GF-D8 (cell line): Measurements from ENCODE around the gene FMN2.
"Not testable (repeated sequence)": the region's sequence is repeated elsewhere in the genome, so short reads cannot be mapped to it uniquely, and the experiment has no call there.

Source experiments
- DNase-seq: peaks from one replicate; lab custom pipeline; 2025; lab: John Stamatoyannopoulos, UW

Gene FMN2

DNA sequence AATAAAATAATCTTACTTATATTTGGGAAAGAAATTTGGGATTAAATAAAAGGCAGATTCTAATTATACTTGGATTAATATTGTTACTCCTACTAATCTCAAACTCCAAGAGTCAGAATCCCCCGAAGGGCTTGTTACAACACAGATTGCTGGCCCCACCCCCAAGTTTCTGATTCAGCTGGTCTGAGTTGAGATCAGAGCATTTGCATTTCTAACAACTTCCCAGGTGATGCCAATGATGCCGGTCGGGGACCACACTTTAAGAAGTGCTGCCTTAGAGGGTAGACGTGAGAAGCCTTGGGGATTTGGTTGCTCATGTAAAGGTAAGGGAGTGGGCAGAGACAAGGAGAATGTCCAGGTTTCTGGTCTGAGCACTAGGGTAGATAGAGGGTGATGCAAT lies 47.2 kb downstream of the FMN2 start:
- DNase-seq, result no peak

DNA sequence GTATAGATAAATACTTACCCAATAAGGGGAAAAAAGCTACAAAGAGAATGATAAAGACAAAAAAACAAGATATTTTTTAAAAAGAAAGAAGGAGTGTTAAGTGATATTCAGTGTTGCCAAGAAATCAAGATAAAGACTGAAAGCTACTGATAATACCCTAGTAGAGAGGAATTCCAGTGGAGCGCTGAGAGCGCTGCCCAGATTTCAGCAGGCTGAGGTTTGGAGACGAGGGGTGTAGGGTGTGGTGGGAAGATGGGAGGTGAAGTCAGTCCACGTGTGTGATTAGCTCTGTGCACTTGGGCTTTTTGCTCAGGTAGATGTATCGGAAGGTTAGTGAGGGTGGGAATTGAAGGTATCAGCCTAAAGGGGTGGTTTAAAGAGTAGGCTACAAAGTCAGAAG lies 47.8 kb downstream of the FMN2 start:
- no peak for DNase-seq

DNA sequence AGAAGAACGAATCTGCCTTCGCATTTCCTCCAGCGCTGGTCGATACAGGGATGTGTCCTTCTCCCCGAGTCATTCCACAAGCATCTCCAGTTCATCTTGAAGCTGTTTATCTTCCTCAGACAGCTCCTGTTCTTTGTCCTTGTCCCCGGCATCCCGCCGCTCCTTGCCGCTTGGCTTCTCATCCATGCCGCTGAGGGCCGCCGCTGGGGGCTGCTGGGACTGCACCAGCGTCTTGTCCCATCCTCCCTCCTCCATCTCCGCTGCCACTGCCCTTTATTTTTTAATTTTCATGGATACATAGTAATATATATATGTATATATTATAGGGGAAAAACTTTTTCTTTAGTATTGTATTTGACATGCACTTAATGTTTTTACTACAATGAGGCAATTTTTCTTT lies 53.4 kb downstream of the FMN2 start:
- DNase-seq, result no peak

DNA sequence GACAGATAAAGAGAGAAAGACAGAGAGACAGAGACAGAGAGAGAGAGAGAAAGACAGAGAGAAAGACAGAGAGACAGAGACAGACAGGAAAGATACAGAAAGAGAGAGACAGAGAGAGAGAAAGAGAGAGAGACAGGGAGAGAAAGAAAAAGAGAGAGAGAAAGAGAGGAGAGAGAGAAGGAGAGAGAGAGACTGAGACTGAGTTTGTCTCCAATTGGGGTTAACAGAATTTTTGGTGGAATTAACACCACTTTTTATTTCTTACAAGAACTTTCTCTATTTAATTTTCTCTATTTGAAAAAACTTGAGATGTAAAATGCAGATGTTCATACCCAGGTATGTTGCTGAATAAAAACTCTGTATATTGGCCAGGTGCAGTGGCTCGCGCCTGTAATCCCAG lies 56.6 kb downstream of the FMN2 start:
- DNase-seq, result no peak

DNA sequence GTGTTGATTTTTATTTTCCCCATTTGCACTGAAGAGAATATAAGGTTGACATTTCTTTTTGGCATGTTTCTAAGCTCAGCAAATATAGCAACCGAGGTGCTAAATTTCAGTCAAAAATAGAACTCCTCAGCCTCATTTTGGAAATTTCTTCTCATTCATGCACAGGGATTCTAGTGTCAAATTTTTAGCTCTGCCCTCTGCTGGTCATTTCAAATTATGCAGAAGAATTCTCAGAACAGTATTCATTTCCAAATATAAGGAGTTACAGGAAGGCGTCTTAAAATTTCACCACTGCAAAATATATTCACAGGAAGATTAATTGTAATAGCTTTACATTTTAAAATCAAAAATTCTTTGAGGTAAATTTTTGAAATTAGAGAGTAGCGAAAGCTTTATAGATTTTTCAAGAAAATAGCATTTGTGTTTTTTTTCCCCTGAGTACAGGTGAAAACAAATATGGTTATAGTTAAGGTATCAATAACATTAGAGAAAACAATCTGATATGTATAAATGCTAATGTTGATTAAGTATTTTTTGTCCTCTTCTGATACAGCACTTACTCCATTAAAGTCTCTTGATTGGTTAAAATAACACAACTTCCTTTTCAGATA lies 57.9 kb downstream of the FMN2 start:
- no peak for DNase-seq

DNA sequence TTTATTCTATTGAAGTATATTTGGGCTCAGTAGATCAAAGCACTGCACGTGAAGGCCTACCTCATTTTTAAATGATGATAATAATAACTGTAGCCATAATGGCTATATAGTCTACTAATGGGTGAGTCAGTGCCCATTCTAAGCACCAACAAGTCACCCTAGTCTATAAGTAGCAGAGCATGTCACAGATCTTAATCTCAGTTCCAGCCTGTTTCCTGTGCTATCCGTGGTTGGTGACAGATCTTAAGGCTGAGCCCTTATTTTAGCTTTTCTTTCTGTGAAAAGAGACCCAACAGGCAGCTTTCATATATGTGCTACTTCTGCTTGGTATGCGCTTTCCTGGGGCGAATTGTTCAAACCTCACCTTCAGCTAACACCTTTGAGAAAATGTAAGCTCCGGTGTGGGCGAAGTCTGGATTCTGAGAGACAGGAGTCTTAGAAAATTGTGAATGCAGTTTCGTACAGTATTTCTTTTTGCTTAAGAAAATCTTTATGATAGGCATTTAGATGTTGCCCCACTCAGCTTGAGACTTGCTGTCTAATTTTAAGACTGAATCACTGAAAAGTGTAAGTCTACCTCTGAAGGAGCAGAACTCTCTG lies 59.6 kb downstream of the FMN2 start:
- DNase-seq, result no peak

DNA sequence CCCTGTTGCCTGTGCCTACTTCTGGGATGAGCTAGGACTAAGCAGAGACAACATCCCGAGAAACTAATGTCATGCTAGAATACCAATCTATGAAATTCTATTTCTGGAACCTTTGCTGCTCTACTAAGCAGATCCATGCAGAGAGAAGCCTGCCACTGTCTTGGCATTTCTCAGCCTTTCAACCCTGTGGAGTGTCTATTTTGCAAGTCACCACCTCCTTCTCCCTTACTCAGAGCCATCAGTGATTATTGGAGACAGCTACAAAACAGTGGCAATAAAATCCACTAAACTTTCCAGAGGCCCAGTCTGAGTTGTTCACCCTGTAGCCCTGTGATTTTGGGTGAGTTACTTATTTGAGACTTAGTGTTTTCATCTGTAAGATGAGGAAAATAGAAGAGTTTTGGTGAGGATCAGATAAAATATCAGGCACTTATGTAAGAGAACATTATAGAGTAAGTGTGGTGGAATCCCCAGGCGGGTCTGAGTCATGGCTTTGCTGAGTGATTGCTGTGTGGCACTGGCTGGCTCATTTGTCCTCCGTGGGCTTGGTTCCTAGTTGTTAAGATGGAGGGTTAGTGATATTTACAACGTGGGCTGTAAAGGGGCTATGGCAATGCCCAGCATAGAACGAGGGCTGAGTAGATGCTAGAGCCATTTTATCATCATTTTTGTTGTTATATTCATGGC lies 61.1 kb downstream of the FMN2 start:
- no peak for DNase-seq

DNA sequence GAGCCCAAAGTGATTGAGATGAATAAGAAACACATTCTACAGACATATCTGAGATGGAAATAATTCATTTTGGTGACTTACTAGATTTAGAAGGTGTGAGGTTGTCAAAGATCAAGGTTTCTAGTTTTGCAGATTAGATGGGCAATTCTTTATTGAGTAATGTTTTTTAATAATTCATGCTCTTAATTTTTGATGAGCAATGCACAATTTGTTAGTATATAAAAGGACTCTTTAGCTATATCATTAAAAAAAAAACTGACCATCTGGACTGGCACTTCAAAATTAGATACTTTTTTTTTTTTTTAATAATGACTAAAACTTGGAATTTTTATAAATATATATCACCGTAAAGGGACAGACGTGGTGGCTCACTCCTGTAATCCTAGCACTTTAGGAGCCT lies 63.9 kb downstream of the FMN2 start:
- DNase-seq, result no peak

DNA sequence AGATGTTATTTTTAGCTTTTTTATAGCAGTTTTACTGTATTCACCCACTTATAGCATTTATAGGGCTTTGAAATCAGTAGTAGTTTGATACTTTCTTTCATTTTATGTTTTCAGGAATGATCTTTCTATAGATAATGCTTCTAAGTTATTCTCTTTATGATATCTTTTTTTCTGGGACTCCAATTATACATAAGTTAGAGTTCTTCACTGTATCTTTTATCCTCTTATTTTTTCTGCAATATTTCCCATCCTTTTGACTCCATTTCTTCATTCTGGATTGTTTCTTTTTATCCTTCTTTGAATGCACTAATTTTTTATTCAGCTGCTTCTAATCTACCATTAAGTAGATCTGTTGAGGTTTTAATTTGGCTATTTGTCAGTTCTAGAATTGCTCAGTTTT lies 73.1 kb downstream of the FMN2 start:
- DNase-seq, result no peak

DNA sequence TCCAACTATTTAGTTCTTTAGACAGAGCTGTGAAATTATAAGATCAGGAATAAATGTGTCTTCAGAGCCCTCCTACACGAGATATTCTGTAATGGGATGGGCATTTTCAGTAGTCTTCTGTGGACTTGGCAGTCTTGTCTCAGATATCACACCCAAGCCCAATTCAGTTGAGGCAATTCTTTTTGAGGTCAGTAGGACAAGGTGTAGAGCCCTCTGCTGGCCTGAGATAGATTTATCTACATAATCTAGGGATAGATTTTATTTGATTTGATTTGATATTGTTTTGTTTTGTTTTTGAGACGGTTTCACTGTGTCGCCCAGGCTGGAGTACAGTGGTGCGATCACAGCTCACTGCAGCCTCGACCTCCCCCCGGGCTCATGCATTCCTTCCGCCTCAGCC lies 77.5 kb downstream of the FMN2 start:
- DNase-seq, result no peak

DNA sequence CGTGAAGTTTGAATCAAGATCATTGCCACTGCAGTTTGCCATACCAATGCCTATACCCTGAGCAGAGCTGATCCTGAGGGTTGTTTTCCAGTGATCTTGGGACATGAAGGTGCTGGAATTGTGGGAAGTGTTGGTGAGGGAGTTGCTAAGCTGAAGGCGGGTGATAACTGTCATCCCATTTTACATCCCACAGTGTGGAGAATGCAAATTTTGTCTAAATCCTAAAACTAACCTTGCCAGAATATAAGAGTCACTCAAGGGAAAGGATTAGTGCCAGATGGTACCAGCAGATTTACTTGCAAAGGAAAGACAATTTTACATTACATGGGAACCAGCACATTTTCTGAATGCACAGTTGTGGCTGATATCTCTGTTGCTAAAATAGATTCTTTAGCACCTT lies 78.6 kb downstream of the FMN2 start:
- DNase-seq, result no peak

DNA sequence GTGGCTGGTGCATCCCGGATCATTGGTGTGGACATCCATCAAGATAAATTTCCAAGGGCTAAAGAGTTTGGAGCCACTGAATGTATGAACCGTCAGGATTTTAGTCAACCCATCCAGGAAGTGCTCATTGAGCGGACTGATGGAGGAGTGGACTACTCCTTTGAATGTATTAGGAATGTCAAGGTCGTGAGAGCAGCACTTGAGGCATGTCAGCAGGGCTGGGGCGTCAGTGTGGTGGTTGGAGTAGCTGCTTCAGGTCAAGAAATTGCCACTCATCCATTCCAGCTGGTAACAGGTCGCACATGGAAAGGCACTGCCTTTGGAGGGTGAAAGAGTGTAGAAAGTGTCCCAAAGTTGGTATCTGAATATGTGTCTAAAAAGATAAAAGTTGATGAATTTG lies 79.1 kb downstream of the FMN2 start:
- DNase-seq, result no peak

DNA sequence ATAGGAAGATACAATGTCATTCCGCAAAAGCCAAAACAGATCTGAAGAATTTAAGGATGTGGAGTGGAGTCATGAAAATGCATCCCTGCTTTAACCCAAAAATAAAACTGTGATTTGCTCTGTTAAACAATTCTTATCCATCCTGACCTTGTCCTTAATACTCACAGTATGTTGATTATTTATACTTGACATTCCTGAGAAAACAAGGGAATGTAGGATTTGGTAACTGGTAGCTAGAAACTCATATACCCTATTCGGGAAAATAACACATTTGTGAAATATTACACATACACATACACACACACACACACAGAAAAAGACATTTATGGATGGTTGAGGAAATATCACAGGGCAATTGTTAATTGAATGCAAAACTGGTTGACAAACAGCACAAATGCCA lies 80.2 kb downstream of the FMN2 start:
- DNase-seq, result no peak

DNA sequence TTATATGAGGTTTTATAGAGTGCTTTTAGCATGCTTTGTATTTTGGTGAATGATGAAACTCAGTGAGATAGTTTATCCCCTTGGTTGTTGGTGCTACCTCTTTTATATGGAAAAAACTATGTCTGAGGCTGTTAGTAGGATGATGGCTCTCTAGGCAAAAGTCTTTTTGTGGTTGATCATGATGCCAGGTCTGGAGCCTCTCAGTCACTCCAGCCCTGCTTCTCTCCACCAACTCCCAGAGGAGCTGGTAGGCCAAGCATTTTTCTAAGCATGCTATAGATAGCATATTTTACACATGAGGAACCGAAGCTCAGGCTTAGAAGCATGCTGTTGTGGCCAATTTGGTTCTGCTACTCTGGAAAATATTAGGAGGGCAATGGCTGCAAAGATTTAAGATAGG lies 82.2 kb downstream of the FMN2 start:
- no peak for DNase-seq

DNA sequence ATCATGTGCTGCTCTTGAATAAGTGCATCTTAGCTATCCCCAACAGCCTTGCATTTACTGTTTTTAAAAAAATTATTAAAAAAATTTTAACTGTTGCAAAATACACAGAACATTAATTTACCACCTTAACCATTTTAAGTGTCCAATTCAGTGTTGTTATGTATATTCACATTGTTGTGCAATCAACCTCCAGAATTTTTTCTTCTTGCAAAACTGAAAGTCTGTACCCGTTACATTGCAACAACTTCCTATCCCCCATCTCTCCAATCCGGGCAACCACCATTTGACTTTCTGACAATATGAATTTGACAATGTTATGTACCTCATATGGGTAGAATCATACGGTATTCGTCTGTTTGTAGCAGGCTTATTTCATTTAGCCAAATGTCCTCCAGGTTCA lies 83.1 kb downstream of the FMN2 start:
- DNase-seq, result no peak

DNA sequence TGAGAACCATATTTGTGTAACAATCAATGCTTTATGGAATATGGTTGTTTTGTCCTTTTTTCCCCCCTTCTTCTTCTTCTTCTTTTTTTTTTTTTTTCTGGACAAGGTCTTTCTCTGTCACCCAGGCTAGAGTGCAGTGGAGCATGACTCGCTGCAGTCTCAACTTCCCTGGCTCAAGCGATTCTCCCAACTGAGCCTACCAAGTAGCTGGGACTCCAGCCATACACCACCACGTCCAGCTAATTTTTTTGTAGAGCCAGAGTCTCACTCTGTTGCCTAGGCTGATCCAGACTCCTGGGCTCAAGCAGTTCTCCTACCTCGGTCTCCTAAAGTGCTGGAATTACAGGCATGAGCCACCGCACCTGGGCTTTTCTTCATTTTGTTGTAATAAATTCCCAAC lies 86.7 kb downstream of the FMN2 start:
- DNase-seq, result no peak

DNA sequence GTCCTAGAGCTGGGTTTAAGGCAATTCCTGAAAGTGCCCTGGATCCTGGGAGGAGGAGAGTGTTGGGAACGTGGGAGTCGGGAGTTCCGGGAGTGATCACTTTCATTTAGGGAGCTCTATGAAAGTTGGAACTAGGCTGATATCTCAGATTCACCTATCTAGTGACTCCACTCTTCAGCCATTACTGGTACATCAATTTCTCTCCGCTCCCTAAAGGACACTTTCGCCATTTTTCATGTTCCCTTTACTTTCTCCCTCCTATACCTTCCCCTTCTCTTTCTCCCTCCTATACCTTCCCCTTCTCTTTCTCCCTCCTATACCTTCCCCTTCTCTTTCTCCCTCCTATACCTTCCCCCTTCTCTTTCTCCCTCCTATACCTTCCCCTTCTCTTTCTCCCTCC lies 93.0 kb downstream of the FMN2 start:
- not testable (repeated sequence) for DNase-seq

DNA sequence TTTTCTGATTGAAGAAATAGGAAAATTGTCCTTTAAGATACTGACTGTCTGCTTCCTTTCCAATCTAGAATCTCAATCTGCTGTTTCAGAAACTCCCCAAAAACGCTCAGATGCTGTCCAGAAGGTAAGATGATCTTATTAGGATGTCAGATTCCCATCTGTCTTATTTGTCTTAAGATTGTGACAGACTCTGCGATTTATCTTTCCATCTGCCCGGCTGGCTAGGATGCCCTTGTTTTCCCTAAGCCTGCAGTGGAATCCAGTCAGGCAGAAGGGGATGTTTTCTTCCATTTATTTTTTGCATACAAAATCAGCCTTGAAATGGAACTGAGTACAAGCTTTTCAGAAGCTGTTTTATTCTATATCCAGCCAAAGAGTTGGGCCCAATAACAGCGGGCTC lies 96.5 kb downstream of the FMN2 start:
- no peak for DNase-seq

DNA sequence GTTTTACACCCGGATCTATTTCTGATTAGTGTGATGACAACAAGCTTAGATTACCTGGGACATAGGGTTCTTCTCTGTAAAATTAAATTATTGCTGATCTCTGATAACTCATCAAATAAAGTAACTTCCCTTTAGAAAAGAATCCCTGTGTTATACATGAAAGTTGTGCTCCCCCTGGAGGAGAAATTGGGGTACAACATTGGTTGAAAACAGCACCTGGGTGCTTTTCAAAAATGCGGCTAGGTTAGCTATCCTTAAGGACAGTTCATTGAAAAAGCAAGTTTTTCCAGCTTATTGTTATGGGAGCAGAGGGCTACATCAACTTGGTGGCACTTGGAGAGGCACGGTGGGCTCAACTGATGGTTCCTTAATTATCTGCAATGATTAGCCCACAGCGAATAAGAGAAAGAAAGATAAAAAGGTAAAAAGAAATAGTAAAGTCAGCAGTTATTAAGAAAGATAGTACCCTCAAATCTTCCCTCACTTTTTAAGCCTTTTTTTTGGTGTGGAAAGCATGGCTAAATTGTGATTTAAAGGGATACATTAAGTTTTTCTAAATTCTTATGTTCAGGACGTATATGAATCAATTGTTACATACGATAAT lies 97.8 kb downstream of the FMN2 start:
- no peak for DNase-seq

DNA sequence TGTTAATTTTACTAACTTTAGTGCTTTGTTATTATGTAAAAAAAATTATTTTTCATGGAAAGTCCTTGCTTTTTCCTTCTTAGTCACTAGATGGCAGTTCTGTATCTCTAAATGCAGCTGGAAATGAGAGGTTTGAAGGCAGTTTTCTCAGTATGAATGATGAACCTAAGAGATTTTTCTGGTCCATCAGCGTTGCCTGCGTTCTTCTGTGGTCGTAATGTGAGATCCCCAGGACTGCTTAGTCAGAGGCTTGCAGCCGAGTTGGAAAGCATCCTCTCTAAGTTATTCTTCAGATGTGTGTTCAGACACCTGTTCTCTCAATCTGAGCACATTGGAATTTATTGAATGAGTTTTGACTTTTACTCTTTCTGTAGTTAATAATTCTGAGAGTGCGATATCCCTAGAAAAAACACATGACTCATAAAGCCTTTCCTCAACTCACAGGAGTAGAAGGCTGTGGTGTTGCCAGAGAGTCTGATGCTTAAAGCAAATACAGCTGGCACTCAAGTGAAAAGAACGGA lies 99.3 kb downstream of the FMN2 start:
- DNase-seq, result no peak

DNA sequence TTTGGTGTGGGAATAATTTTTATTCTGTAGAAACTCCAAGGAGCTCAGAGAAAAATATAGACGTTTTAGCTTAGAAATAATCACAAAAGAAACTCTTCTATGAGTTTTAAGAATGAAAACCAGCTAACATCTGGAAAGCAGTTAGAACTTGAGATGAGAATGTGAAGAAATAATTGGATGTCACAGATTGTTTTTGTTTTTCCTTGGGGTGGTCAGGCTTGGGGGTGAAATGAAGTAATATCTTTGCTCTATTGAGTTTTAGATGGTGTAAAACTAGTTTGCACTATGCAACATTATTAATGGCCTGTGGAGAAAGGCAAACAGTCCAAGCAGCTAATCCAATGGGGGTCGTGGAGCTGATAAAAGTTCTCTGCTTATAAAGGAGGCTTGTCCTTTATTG lies 101.2 kb downstream of the FMN2 start:
- DNase-seq, result no peak

DNA sequence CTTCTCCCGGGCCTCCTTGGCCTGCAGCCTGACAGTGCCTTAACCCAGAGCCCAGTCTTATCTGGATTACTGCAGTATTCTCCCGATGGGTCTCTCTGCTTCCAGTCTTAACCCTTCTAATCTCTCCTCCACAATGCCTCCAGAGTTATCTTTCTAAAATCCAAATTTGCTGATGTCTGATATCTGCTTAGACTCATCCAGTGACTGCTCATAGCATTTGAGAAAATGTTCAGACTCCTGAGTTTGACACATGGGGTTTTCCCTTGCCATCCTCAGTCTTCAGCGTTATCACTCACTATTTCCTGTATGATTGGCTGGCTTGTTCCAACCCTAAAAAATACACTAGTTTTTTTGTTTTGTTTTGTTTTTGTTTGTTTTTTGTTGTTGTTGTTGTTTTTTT lies 102.0 kb downstream of the FMN2 start:
- DNase-seq, result no peak

DNA sequence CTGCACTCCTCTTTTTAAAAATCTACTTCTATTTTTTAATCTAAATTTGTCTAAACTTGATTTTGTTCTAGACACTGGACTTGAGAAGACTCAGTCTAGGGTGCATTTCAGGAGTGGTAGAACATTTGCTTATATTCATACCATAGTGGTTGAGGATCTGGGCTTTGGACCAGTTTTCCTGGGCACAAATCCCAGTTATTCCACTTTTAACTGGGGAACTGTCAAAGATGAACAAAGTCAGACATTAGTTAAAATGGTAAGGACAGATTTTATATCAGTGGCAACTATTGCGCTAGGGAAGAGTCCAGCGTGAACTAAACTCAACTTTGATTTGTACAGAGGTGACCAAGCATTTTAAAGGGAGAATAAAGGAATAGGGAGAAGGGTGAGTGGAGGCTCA lies 102.4 kb downstream of the FMN2 start:
- DNase-seq, result no peak
